H1 (cell line): ENCODE results near the gene PPP1R3G. TPM values are rescaled to one million over a fixed set of nuclear protein-coding genes. Genes with fewer than 3 reads are reported as not detected.

Experiments
- ASH2L ChIP-seq: fragments of 200-600, 300-600 bp; sonication (generic); IDR thresholded peaks from one replicate; pipeline ENCODE4 v1.7.1; 2017; ENCODE audit warnings: low read length
- KDM1A ChIP-seq: fragments of 200-600, 300-600 bp; sonication (generic); IDR thresholded peaks from 2 replicates; pipeline ENCODE4 v1.7.1; 2016; ENCODE audit warnings: mild to moderate bottlenecking, low read length, borderline replicate concordance
- MAX ChIP-seq: IDR thresholded peaks from 2 replicates; pipeline ENCODE4 v1.6.1; 2012; ENCODE audit warnings: inconsistent platforms
- RBBP5 ChIP-seq: IDR thresholded peaks from 2 replicates; pipeline ENCODE4 v1.7.1; 2012; ENCODE audit warnings: low read depth, mild to moderate bottlenecking, inconsistent platforms, low read length, moderate library complexity, borderline replicate concordance
- SP1 ChIP-seq: IDR thresholded peaks from 2 replicates; pipeline ENCODE4 v1.6.1; 2011; ENCODE audit warnings: low read depth, low read length
- TAF1 ChIP-seq: IDR thresholded peaks from 2 replicates; pipeline ENCODE4 v1.6.1; 2011; ENCODE audit warnings: mild to moderate bottlenecking, low read depth, low read length
- polyA plus RNA-seq, 7 experiments: library from polyadenylated mRNA; depleted of rRNA in 3 of 7; stranded (reverse) in 5 of 7; unstranded in 2 of 7; fragments of >200 nt in 5 of 7; fragments of 200-250 nt in 2 of 7; gene quantifications; 1 replicate in 5 of 7; 2 replicates in 1 of 7; 4 replicates in 1 of 7; pipeline versions ENCODE4 v1.2.1 to v1.2.3, GENCODE V29; 2011 to 2013; ENCODE audit warnings: missing spikeins in 2 of 7, mixed read lengths in 2 of 7
- total RNA-seq: library from RNA; stranded (reverse); fragmentation: NEBNext Ultra II Directional; extraction: Animal tissue kit (Norgen Biotek cat#: 25700); gene quantifications from 2 replicates; pipeline ENCODE4 v1.2.1, GENCODE V29; 2021

PPP1R3G gene
- total and polyA plus RNA-seq, 2 of the 8 experiments (the other 6 are each of a cell fraction or from before 2014, with no cell fraction given) = 0.03 to 0.09 TPM

GRCh38 chr6:5119090-5119951 is 34.2 kb downstream of the PPP1R3G start (continued):
- TF ChIP-seq RBBP5 (no peak), ASH2L (no peak), TAF1 (no peak), MAX (no peak), KDM1A (no peak), SP1 (no peak)
